Vagina (tissue), 2 donors: ENCODE measurements around the gene POLR2E.

Experiments used
- POLR2A ChIP-seq, 2 donors: fragments of 450-650 bp; IDR thresholded peaks; one replicate each; pipeline ENCODE4 v1.6.1; 2017; ENCODE audit warnings: antibody characterized with exemption in 2 of 2, mild to moderate bottlenecking in 2 of 2, moderate library complexity in 2 of 2
- TF ChIP-seq, protein P1 (sequence below), 3 experiments: fragments of 450-650 bp in 2 of 3; fragments of 200-600 bp in 1 of 3; sonication (generic) in 1 of 3; IDR thresholded peaks; one replicate each; pipeline ENCODE4 v1.5.1; 2017 to 2019; ENCODE audit warnings: antibody characterized with exemption in 3 of 3, mild to moderate bottlenecking in 2 of 3, moderate library complexity in 2 of 3

DNA sequence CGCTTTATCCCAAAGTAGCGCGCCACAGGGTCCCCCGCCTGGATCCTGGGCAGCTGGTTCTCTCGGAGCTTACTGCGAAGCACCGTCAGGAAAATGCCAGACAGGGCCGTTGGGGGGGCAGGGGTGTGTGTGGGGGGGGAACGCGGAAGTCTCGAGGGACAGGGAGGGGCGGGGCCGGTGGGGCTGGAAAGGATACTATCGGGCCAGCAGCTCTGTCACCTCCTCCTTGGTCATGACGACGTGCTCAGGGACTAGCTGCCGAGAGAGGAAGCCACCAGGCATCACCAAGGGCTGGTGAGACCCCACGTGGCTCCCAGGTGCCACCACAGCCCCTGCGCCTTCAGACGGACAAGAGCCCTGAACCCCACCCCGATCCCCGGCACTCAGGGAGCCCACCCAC lies 5.3 kb downstream of the POLR2E start:
- TF ChIP-seq, protein P1, sequence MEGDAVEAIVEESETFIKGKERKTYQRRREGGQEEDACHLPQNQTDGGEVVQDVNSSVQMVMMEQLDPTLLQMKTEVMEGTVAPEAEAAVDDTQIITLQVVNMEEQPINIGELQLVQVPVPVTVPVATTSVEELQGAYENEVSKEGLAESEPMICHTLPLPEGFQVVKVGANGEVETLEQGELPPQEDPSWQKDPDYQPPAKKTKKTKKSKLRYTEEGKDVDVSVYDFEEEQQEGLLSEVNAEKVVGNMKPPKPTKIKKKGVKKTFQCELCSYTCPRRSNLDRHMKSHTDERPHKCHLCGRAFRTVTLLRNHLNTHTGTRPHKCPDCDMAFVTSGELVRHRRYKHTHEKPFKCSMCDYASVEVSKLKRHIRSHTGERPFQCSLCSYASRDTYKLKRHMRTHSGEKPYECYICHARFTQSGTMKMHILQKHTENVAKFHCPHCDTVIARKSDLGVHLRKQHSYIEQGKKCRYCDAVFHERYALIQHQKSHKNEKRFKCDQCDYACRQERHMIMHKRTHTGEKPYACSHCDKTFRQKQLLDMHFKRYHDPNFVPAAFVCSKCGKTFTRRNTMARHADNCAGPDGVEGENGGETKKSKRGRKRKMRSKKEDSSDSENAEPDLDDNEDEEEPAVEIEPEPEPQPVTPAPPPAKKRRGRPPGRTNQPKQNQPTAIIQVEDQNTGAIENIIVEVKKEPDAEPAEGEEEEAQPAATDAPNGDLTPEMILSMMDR (IDR thresholded peaks at IDR 0.05): no peak
- no peak for TF ChIP-seq POLR2A (IDR thresholded peaks at IDR 0.05)
